IPS-20b (cell line): ENCODE results near the gene ADISSP.

Experiments used
- H3K27ac ChIP-seq: one replicate; pipeline ENCODE4 v1.5.1; 2013; ENCODE audit warnings: low read length
- H3K27me3 ChIP-seq: 2 replicates; pipeline ENCODE4 v1.6.1; 2013; ENCODE audit warnings: mild to moderate bottlenecking, low read length, inconsistent platforms; ENCODE audit not compliant: insufficient read depth
- H3K36me3 ChIP-seq: 2 replicates; pipeline ENCODE4 v1.6.1; 2013; ENCODE audit warnings: low read depth, mild to moderate bottlenecking, inconsistent platforms, low read length, moderate library complexity; ENCODE audit not compliant: insufficient read depth
- H3K4me1 ChIP-seq: 2 replicates; pipeline ENCODE4 v1.6.1; 2013; ENCODE audit warnings: mild to moderate bottlenecking, control low read depth, inconsistent platforms, low read length, moderate library complexity; ENCODE audit not compliant: insufficient read depth
- H3K4me3 ChIP-seq: 2 replicates; pipeline ENCODE4 v1.5.1; 2013; ENCODE audit warnings: mild to moderate bottlenecking, low read length, inconsistent platforms
- H3K9ac ChIP-seq: 2 replicates; pipeline ENCODE4 v1.6.1; 2013; ENCODE audit warnings: low read depth, mild to moderate bottlenecking, inconsistent platforms, low read length, moderate library complexity
- H3K9me3 ChIP-seq: 2 replicates; pipeline ENCODE4 v1.6.1; 2013; ENCODE audit warnings: mild to moderate bottlenecking, low read depth, low read length, inconsistent platforms; ENCODE audit not compliant: insufficient read depth

ADISSP gene

GRCh38 chr20:3714092-3714491 lies 53.5 kb downstream of the ADISSP start:
- Histone ChIP-seq H3K9ac (no peak overlapping the region), H3K27me3 (no peaks in the 10 kb centered on the region), H3K27ac (no peak overlapping the region), H3K4me3 (no peak overlapping the region), H3K4me1 (no peaks in the 10 kb centered on the region), H3K36me3 (no peaks in the 10 kb centered on the region), H3K9me3 (no peaks in the 10 kb centered on the region)

- no peak within 1 kb of the TSS for H3K9ac ChIP-seq
- H3K27me3 ChIP-seq, result no peaks in the 10 kb centered on the region
- H3K9me3 ChIP-seq, result no peaks in the 10 kb centered on the region
- no peak within 1 kb of the TSS for H3K27ac ChIP-seq
- H3K4me3 ChIP-seq, result no peak within 1 kb of the TSS
- no peaks in the 10 kb centered on the region for H3K4me1 ChIP-seq
- no peaks in the 10 kb centered on the region for H3K36me3 ChIP-seq
These were observed 55.2 kb downstream of the ADISSP start, which contains the start of gene SIGLEC1 for GRCh38 chr20:3712279-3712873. TSS of gene SIGLEC1 (minus strand) at chr20:3712600. CDS start at chr20:3707128, 5,472 bp downstream.

GRCh38 chr20:3711484-3711941 lies 56.0 kb downstream of the ADISSP start:
- Histone ChIP-seq H3K36me3 (no peaks in the 10 kb centered on the region), H3K4me1 (no peaks in the 10 kb centered on the region), H3K9ac (no peak overlapping the region), H3K9me3 (no peaks in the 10 kb centered on the region), H3K27ac (no peak overlapping the region), H3K4me3 (no peak overlapping the region), H3K27me3 (no peaks in the 10 kb centered on the region)

- no peaks in the 10 kb centered on the region for H3K27me3 ChIP-seq
- no peak overlapping the region for H3K4me3 ChIP-seq
- no peak overlapping the region for H3K27ac ChIP-seq
- H3K36me3 ChIP-seq, result no peaks in the 10 kb centered on the region
- no peak overlapping the region for H3K9ac ChIP-seq
- H3K9me3 ChIP-seq, result no peaks in the 10 kb centered on the region
- no peaks in the 10 kb centered on the region for H3K4me1 ChIP-seq
These were observed 56.7 kb downstream of the ADISSP start for GRCh38 chr20:3710703-3711483.

- no peaks in the 10 kb centered on the region for H3K9me3 ChIP-seq
- no peak overlapping the region for H3K4me3 ChIP-seq
- H3K27ac ChIP-seq, result no peak overlapping the region
- no peaks in the 10 kb centered on the region for H3K36me3 ChIP-seq
- no peaks in the 10 kb centered on the region for H3K27me3 ChIP-seq
- no peaks in the 10 kb centered on the region for H3K4me1 ChIP-seq
- H3K9ac ChIP-seq, result no peak overlapping the region
These were observed 57.5 kb downstream of the ADISSP start for GRCh38 chr20:3710011-3710466.

GRCh38 chr20:3707508-3707899 lies 60.0 kb downstream of the ADISSP start:
- H3K36me3 ChIP-seq, result no peaks in the 10 kb centered on the region
- H3K27ac ChIP-seq, result no peak overlapping the region
- H3K4me1 ChIP-seq, result no peaks in the 10 kb centered on the region
- H3K27me3 ChIP-seq, result no peaks in the 10 kb centered on the region
- H3K9me3 ChIP-seq, result no peaks in the 10 kb centered on the region
- H3K9ac ChIP-seq, result no peak overlapping the region
- H3K4me3 ChIP-seq, result no peak overlapping the region

- Histone ChIP-seq H3K9me3 (no peaks in the 10 kb centered on the region), H3K9ac (no peak overlapping the region), H3K4me1 (no peaks in the 10 kb centered on the region), H3K4me3 (no peak overlapping the region), H3K27ac (no peak overlapping the region), H3K27me3 (no peaks in the 10 kb centered on the region), H3K36me3 (no peaks in the 10 kb centered on the region)
These were observed 60.6 kb downstream of the ADISSP start for GRCh38 chr20:3706774-3707507.

GRCh38 chr20:3705970-3706739 lies 61.4 kb downstream of the ADISSP start:
- H3K36me3 ChIP-seq, result no peaks in the 10 kb centered on the region
- no peak overlapping the region for H3K27ac ChIP-seq
- no peak overlapping the region for H3K4me3 ChIP-seq
- no peaks in the 10 kb centered on the region for H3K4me1 ChIP-seq
- H3K9ac ChIP-seq, result no peak overlapping the region
- no peaks in the 10 kb centered on the region for H3K9me3 ChIP-seq
- no peaks in the 10 kb centered on the region for H3K27me3 ChIP-seq

- Histone ChIP-seq H3K36me3 (no peaks in the 10 kb centered on the region), H3K27ac (no peak overlapping the region), H3K9ac (no peak overlapping the region), H3K27me3 (no peaks in the 10 kb centered on the region), H3K4me3 (no peak overlapping the region), H3K9me3 (no peaks in the 10 kb centered on the region), H3K4me1 (no peaks in the 10 kb centered on the region)
These were observed 62.0 kb downstream of the ADISSP start for GRCh38 chr20:3705491-3705969.

GRCh38 chr20:3704087-3704486 lies 63.5 kb downstream of the ADISSP start:
- Histone ChIP-seq H3K4me1 (no peaks in the 10 kb centered on the region), H3K9me3 (no peaks in the 10 kb centered on the region), H3K36me3 (no peaks in the 10 kb centered on the region), H3K27ac (no peak overlapping the region), H3K9ac (no peak overlapping the region), H3K27me3 (no peaks in the 10 kb centered on the region), H3K4me3 (no peak overlapping the region)
